Large intestine (tissue), 3 donors: ENCODE measurements around the gene TMOD2. TPM values are rescaled to one million over a fixed set of nuclear protein-coding genes. Genes with fewer than 3 reads are reported as not detected.
A peak's percentile ranks its signal among the peaks of the same experiment; 100 is the strongest.
"Not testable (repeated sequence)": the region's sequence is repeated elsewhere in the genome, so short reads cannot be mapped to it uniquely, and the experiment has no call there.

Experiments used
- DNase-seq, 2 donors: peaks; one replicate each; pipeline versions ENCODE4 v3.0.0 to v3.0.0-alpha.2; 2013
- H3K27ac ChIP-seq: one replicate; pipeline ENCODE4 v1.5.1; 2013; ENCODE audit warnings: low read length
- H3K27me3 ChIP-seq: 2 replicates; pipeline ENCODE4 v1.6.1; 2013; ENCODE audit warnings: low read length; ENCODE audit not compliant: control insufficient read depth, insufficient read depth
- H3K36me3 ChIP-seq: 2 replicates; pipeline ENCODE4 v1.6.1; 2013; ENCODE audit warnings: low read length; ENCODE audit not compliant: control insufficient read depth, insufficient read depth
- H3K4me1 ChIP-seq: one replicate; pipeline ENCODE4 v1.6.1; 2013; ENCODE audit warnings: low read length; ENCODE audit not compliant: control insufficient read depth, insufficient read depth
- H3K4me3 ChIP-seq: one replicate; pipeline ENCODE4 v1.5.1; 2013; ENCODE audit warnings: low read length
- H3K9me3 ChIP-seq: one replicate; pipeline ENCODE4 v1.6.1; 2013; ENCODE audit warnings: mild to moderate bottlenecking, low read depth, low read length, moderate library complexity; ENCODE audit not compliant: control insufficient read depth
- WGBS: methylation state at CpG from one replicate; pipeline ENCODE4 v1.1.5; 2013; ENCODE audit warnings: low lambda C conversion rate; ENCODE audit not compliant: insufficient coverage; 5-methylcytosine and 5-hydroxymethylcytosine counted together
- polyA plus RNA-seq: library from polyadenylated mRNA; unstranded; fragments of 120-200 nt; gene quantifications from one replicate; pipeline ENCODE4 v1.2.1, GENCODE V29; 2013

Gene TMOD2
- polyA plus RNA-seq, 1 donor = 12.4 TPM

GRCh38 chr15:51792474-51792873 lies 41.1 kb downstream of the TMOD2 start:
- not testable (repeated sequence) for H3K4me3 ChIP-seq, H3K36me3 ChIP-seq, H3K27ac ChIP-seq, H3K27me3 ChIP-seq, DNase-seq, H3K9me3 ChIP-seq
- H3K4me1 ChIP-seq = peaks cover 12% of the 10 kb centered on the region
- whole genome bisulfite sequencing = no CpG with 5 or more reads among the region's 4 CpGs

- 100% methylated on average over 1 of the region's 4 CpGs for WGBS
- Histone ChIP-seq H3K4me3 (no peak overlapping the region), H3K4me1 (peaks cover 12% of the 10 kb centered on the region), H3K27ac (no peak overlapping the region), H3K9me3 (no peaks in the 10 kb centered on the region), H3K36me3 (no peaks in the 10 kb centered on the region), H3K27me3 (no peaks in the 10 kb centered on the region)
- DNase-seq = no peak
These were observed 42.3 kb downstream of the TMOD2 start for GRCh38 chr15:51793521-51794305.

- WGBS = 0% methylated on average over 1 of the region's 10 CpGs
- Histone ChIP-seq H3K27me3 (no peaks in the 10 kb centered on the region), H3K9me3 (no peaks in the 10 kb centered on the region), H3K27ac (peak overlapping the region; percentile 57), H3K36me3 (peaks cover 3% of the 10 kb centered on the region), H3K4me3 (no peak overlapping the region), H3K4me1 (peaks cover 12% of the 10 kb centered on the region)
- DNase-seq = peak; percentile 46 to 83
These were observed 45.5 kb downstream of the TMOD2 start for GRCh38 chr15:51796847-51797401.

- 100% methylated on average over 1 of the region's 1 CpG for WGBS
- no peak for DNase-seq
- Histone ChIP-seq H3K27ac (no peak overlapping the region), H3K4me1 (peaks cover 12% of the 10 kb centered on the region), H3K9me3 (no peaks in the 10 kb centered on the region), H3K27me3 (no peaks in the 10 kb centered on the region), H3K36me3 (peaks cover 3% of the 10 kb centered on the region), H3K4me3 (no peak overlapping the region)
These were observed 46.9 kb downstream of the TMOD2 start for GRCh38 chr15:51798281-51798680.

GRCh38 chr15:51799282-51800252 lies 48.2 kb downstream of the TMOD2 start:
- peaks cover 12% of the 10 kb centered on the region for H3K4me1 ChIP-seq
- no peaks in the 10 kb centered on the region for H3K27me3 ChIP-seq
- 100% methylated on average over 1 of the region's 6 CpGs for WGBS
- no peaks in the 10 kb centered on the region for H3K9me3 ChIP-seq
- no peak overlapping the region for H3K4me3 ChIP-seq
- DNase-seq = no peak
- H3K27ac ChIP-seq = no peak overlapping the region
- H3K36me3 ChIP-seq = peaks cover 3% of the 10 kb centered on the region

GRCh38 chr15:51801391-51801835 lies 50.0 kb downstream of the TMOD2 start:
- Histone ChIP-seq H3K36me3 (peaks cover 3% of the 10 kb centered on the region), H3K4me1 (peaks cover 5% of the 10 kb centered on the region), H3K9me3 (no peaks in the 10 kb centered on the region), H3K4me3 (no peak overlapping the region), H3K27ac (no peak overlapping the region), H3K27me3 (no peaks in the 10 kb centered on the region)
- DNase-seq = peak in 1 of 2 donors; percentile 21
- no CpG with 5 or more reads among the region's 3 CpGs for WGBS

GRCh38 chr15:51802593-51802992 lies 51.2 kb downstream of the TMOD2 start:
- no CpG with 5 or more reads among the region's 5 CpGs for WGBS
- no peak for DNase-seq
- Histone ChIP-seq H3K36me3 (peaks cover 3% of the 10 kb centered on the region), H3K9me3 (no peaks in the 10 kb centered on the region), H3K27me3 (no peaks in the 10 kb centered on the region), H3K27ac (no peak overlapping the region), H3K4me3 (no peak overlapping the region), H3K4me1 (no peaks in the 10 kb centered on the region)

GRCh38 chr15:51803965-51804364 lies 52.6 kb downstream of the TMOD2 start:
- H3K27me3 ChIP-seq = no peaks in the 10 kb centered on the region
- H3K4me3 ChIP-seq = no peak overlapping the region
- no peaks in the 10 kb centered on the region for H3K9me3 ChIP-seq
- no CpG with 5 or more reads among the region's 2 CpGs for WGBS
- DNase-seq = no peak
- no peak overlapping the region for H3K27ac ChIP-seq
- H3K36me3 ChIP-seq = peaks cover 1% of the 10 kb centered on the region
- H3K4me1 ChIP-seq = peaks cover 3% of the 10 kb centered on the region

- H3K27ac ChIP-seq = no peak overlapping the region
- H3K9me3 ChIP-seq = no peaks in the 10 kb centered on the region
- H3K27me3 ChIP-seq = no peaks in the 10 kb centered on the region
- H3K36me3 ChIP-seq = no peaks in the 10 kb centered on the region
- peaks cover 7% of the 10 kb centered on the region for H3K4me1 ChIP-seq
- no CpG with 5 or more reads among the region's 2 CpGs for WGBS
- DNase-seq = no peak
- no peak overlapping the region for H3K4me3 ChIP-seq
These were observed 54.7 kb downstream of the TMOD2 start for GRCh38 chr15:51806123-51806522.

GRCh38 chr15:51809457-51809856 lies 58.1 kb downstream of the TMOD2 start:
- Histone ChIP-seq H3K4me3 (no peak overlapping the region), H3K9me3 (no peaks in the 10 kb centered on the region), H3K36me3 (no peaks in the 10 kb centered on the region), H3K27ac (no peak overlapping the region), H3K27me3 (no peaks in the 10 kb centered on the region), H3K4me1 (peaks cover 7% of the 10 kb centered on the region)
- peak in 1 of 2 donors; percentile 54 for DNase-seq
- WGBS = no CpG with 5 or more reads among the region's 1 CpG
